CD4-positive, CD25-positive, alpha-beta regulatory T cell (primary cell): ENCODE data around the gene ADGB. TPM values are rescaled to one million over a fixed set of nuclear protein-coding genes. Genes with fewer than 3 reads are reported as not detected.
"Not testable (repeated sequence)": the region's sequence is repeated elsewhere in the genome, so short reads cannot be mapped to it uniquely, and the experiment has no call there.

Source experiments
- ATAC-seq, 2 donors: fragments of 150-1000 bp; cut with Tn5 transposase; one replicate each; pipeline ENCODE4 v1.10.0; 2021; ENCODE audit warnings: low read depth in 2 of 2, moderate number of reproducible peaks in 2 of 2, moderate library complexity in 1 of 2
- DNase-seq, 3 donors: peaks; one replicate each; pipeline versions ENCODE4 v3.0.0 to v3.0.0-alpha.2; 2012 to 2022; ENCODE audit warnings: mixed read lengths in 1 of 3
- H3K27ac ChIP-seq: one replicate; pipeline ENCODE4 v1.7.0; 2013; ENCODE audit warnings: mild to moderate bottlenecking, low read length; ENCODE audit not compliant: insufficient read depth, poor library complexity, severe bottlenecking
- H3K27me3 ChIP-seq: one replicate; pipeline ENCODE4 v1.7.0; 2013; ENCODE audit warnings: low read length; ENCODE audit not compliant: control insufficient read depth, insufficient read depth
- H3K36me3 ChIP-seq: one replicate; pipeline ENCODE4 v1.7.0; 2013; ENCODE audit warnings: mild to moderate bottlenecking, low read length, moderate library complexity; ENCODE audit not compliant: control insufficient read depth, insufficient read depth
- H3K4me1 ChIP-seq: 2 replicates; pipeline ENCODE4 v1.7.0; 2013; ENCODE audit warnings: mild to moderate bottlenecking, low read length; ENCODE audit not compliant: insufficient read depth, control insufficient read depth, poor library complexity, severe bottlenecking
- H3K4me3 ChIP-seq: one replicate; pipeline ENCODE4 v1.7.0; 2013; ENCODE audit warnings: low read depth, mild to moderate bottlenecking, low read length, moderate library complexity
- H3K9me3 ChIP-seq, 2 experiments: 1 replicate in 1 of 2; 2 replicates in 1 of 2; pipeline ENCODE4 v1.7.0; 2013; ENCODE audit warnings: low read length in 2 of 2, mild to moderate bottlenecking in 1 of 2, moderate library complexity in 1 of 2; ENCODE audit not compliant: control insufficient read depth in 2 of 2
- H3K27ac Mint-ChIP-seq, 3 donors: one replicate each; pipeline ENCODE4 v1.8.0; 2020 to 2022; ENCODE audit warnings: mild to moderate bottlenecking in 3 of 3, mixed read lengths in 3 of 3, moderate library complexity in 2 of 3
- H3K27me3 Mint-ChIP-seq: one replicate; pipeline ENCODE4 v1.8.0; 2022; ENCODE audit warnings: mild to moderate bottlenecking, mixed read lengths
- H3K36me3 Mint-ChIP-seq: one replicate; pipeline ENCODE4 v1.8.0; 2020; ENCODE audit warnings: mixed read lengths
- H3K4me1 Mint-ChIP-seq, 4 donors: one replicate each; pipeline ENCODE4 v1.8.0; 2020 to 2022; ENCODE audit warnings: mixed read lengths in 4 of 4, mild to moderate bottlenecking in 1 of 4
- H3K4me3 Mint-ChIP-seq, 4 donors: one replicate each; pipeline ENCODE4 v1.8.0; 2020 to 2022; ENCODE audit warnings: mild to moderate bottlenecking in 4 of 4, mixed read lengths in 4 of 4, moderate library complexity in 3 of 4
- H3K9me3 Mint-ChIP-seq, 7 donors: one replicate each; pipeline ENCODE4 v1.8.0; 2020 to 2022; ENCODE audit warnings: mixed read lengths in 7 of 7, mild to moderate bottlenecking in 3 of 7, moderate library complexity in 2 of 7
- polyA plus RNA-seq, 4 donors: library from polyadenylated mRNA; unstranded; fragments of 300-500 nt; fragmentation: Illumina TruSeq; gene quantifications; one replicate each; pipeline ENCODE4 v1.2.3, GENCODE V29; 2021
- total RNA-seq: library from RNA; stranded (reverse); gene quantifications from one replicate; pipeline ENCODE4 v1.2.3, GENCODE V29; 2022

ADGB gene
- not detected for total RNA-seq
- not detected for polyA plus RNA-seq

- Mint-ChIP-seq H3K27ac (no peak within 1 kb of the TSS), H3K9me3 (peaks cover 0 to 3% (median 0%) of the 10 kb centered on the region in 7 donors), H3K4me3 (no peak within 1 kb of the TSS), H3K27me3 (peaks cover 8% of the 10 kb centered on the region), H3K36me3 (no peaks in the 10 kb centered on the region), H3K4me1 (peaks cover 0 to 5% (median 1%) of the 10 kb centered on the region in 4 donors)
- Histone ChIP-seq H3K4me1 (no peaks in the 10 kb centered on the region), H3K36me3 (no peaks in the 10 kb centered on the region), H3K4me3 (no peak within 1 kb of the TSS), H3K27ac (no peak within 1 kb of the TSS), H3K27me3 (no peaks in the 10 kb centered on the region), H3K9me3 (no peaks in the 10 kb centered on the region)
- ATAC-seq, result no peak
- DNase-seq, result no peak
These were observed at the start of gene ADGB for GRCh38 chr6:146598772-146599405. ADGB (plus strand) TSS chr6:146598972; CDS start chr6:146599041, 69 bp downstream.

GRCh38 chr6:146550911-146551310 lies 47.9 kb upstream of the ADGB start:
- DNase-seq (no peak), ATAC-seq (no peak)
- no peaks in the 10 kb centered on the region for H3K36me3 Mint-ChIP-seq
- no peak overlapping the region for H3K4me3 Mint-ChIP-seq
- H3K27me3 Mint-ChIP-seq, result peaks cover 2% of the 10 kb centered on the region
- H3K9me3 Mint-ChIP-seq, result no peaks in the 10 kb centered on the region
- Histone ChIP-seq H3K4me1 (no peaks in the 10 kb centered on the region), H3K4me3 (no peak overlapping the region), H3K27ac (no peak overlapping the region), H3K36me3 (no peaks in the 10 kb centered on the region), H3K9me3 (no peaks in the 10 kb centered on the region), H3K27me3 (no peaks in the 10 kb centered on the region)
- H3K27ac Mint-ChIP-seq, result no peak overlapping the region
- H3K4me1 Mint-ChIP-seq, result no peaks in the 10 kb centered on the region

- H3K4me1 Mint-ChIP-seq, result no peaks in the 10 kb centered on the region
These were observed 47.2 kb upstream of the ADGB start for GRCh38 chr6:146551545-146551944.

GRCh38 chr6:146553377-146554135 lies 45.2 kb upstream of the ADGB start:
- H3K4me1 ChIP-seq, result no peaks in the 10 kb centered on the region
- ATAC-seq (no peak), DNase-seq (no peak)
- H3K36me3 Mint-ChIP-seq, result no peaks in the 10 kb centered on the region
- no peak overlapping the region for H3K4me3 Mint-ChIP-seq
- H3K27ac Mint-ChIP-seq, result no peak overlapping the region
- H3K27ac ChIP-seq, result no peak overlapping the region
- H3K27me3 ChIP-seq, result no peaks in the 10 kb centered on the region
- no peaks in the 10 kb centered on the region for H3K9me3 Mint-ChIP-seq
- H3K27me3 Mint-ChIP-seq, result no peaks in the 10 kb centered on the region
- no peak overlapping the region for H3K4me3 ChIP-seq
- no peaks in the 10 kb centered on the region for H3K4me1 Mint-ChIP-seq
- no peaks in the 10 kb centered on the region for H3K36me3 ChIP-seq
- H3K9me3 ChIP-seq, result no peaks in the 10 kb centered on the region

More at GRCh38 chr6:146551545-146551944, 47.2 kb upstream of the ADGB start:
- Mint-ChIP-seq H3K36me3 (no peaks in the 10 kb centered on the region), H3K4me3 (no peak overlapping the region), H3K27ac (no peak overlapping the region), H3K9me3 (no peaks in the 10 kb centered on the region), H3K27me3 (no peaks in the 10 kb centered on the region)
- Histone ChIP-seq H3K4me1 (no peaks in the 10 kb centered on the region), H3K4me3 (no peak overlapping the region), H3K27ac (no peak overlapping the region), H3K27me3 (no peaks in the 10 kb centered on the region), H3K9me3 (no peaks in the 10 kb centered on the region), H3K36me3 (no peaks in the 10 kb centered on the region)
- ATAC-seq, result no peak
- DNase-seq, result no peak

GRCh38 chr6:146560607-146561006 lies 38.2 kb upstream of the ADGB start:
- ATAC-seq (no peak), DNase-seq (no peak)
- Histone ChIP-seq H3K36me3 (no peaks in the 10 kb centered on the region), H3K9me3 (no peaks in the 10 kb centered on the region), H3K4me1 (no peaks in the 10 kb centered on the region), H3K4me3 (no peak overlapping the region), H3K27ac (no peak overlapping the region), H3K27me3 (no peaks in the 10 kb centered on the region)
- Mint-ChIP-seq H3K27ac (no peak overlapping the region), H3K4me1 (no peaks in the 10 kb centered on the region), H3K9me3 (peaks cover 0 to under 1% (median 0%) of the 10 kb centered on the region in 7 donors), H3K36me3 (no peaks in the 10 kb centered on the region), H3K27me3 (no peaks in the 10 kb centered on the region), H3K4me3 (no peak overlapping the region)

- H3K4me1 Mint-ChIP-seq, H3K9me3 Mint-ChIP-seq, H3K4me1 ChIP-seq, H3K4me3 Mint-ChIP-seq, H3K27ac ChIP-seq, H3K36me3 ChIP-seq, H3K36me3 Mint-ChIP-seq, H3K4me3 ChIP-seq, DNase-seq, H3K27me3 Mint-ChIP-seq, H3K9me3 ChIP-seq, ATAC-seq, H3K27ac Mint-ChIP-seq, H3K27me3 ChIP-seq: not testable (repeated sequence)
These were observed 32.1 kb upstream of the ADGB start for GRCh38 chr6:146566661-146567060.

GRCh38 chr6:146568619-146569018 lies 30.2 kb upstream of the ADGB start:
- H3K9me3 Mint-ChIP-seq, result peaks cover 0 to 12% (median 7%) of the 10 kb centered on the region in 7 donors
- H3K27ac Mint-ChIP-seq, H3K4me1 Mint-ChIP-seq, H3K36me3 ChIP-seq, H3K36me3 Mint-ChIP-seq, H3K9me3 ChIP-seq, H3K4me3 Mint-ChIP-seq, H3K4me1 ChIP-seq, H3K27ac ChIP-seq, DNase-seq, ATAC-seq, H3K27me3 ChIP-seq, H3K27me3 Mint-ChIP-seq, H3K4me3 ChIP-seq: not testable (repeated sequence)

GRCh38 chr6:146574211-146574610 lies 24.6 kb upstream of the ADGB start:
- Histone ChIP-seq H3K4me1 (no peaks in the 10 kb centered on the region), H3K27ac (no peak overlapping the region), H3K27me3 (no peaks in the 10 kb centered on the region), H3K4me3 (no peak overlapping the region), H3K36me3 (no peaks in the 10 kb centered on the region), H3K9me3 (no peaks in the 10 kb centered on the region)
- ATAC-seq (no peak), DNase-seq (no peak)
- no peaks in the 10 kb centered on the region for H3K4me1 Mint-ChIP-seq
- no peaks in the 10 kb centered on the region for H3K27me3 Mint-ChIP-seq
- no peaks in the 10 kb centered on the region for H3K36me3 Mint-ChIP-seq
- peaks cover 0 to 14% (median 8%) of the 10 kb centered on the region in 7 donors for H3K9me3 Mint-ChIP-seq
- H3K27ac Mint-ChIP-seq, result no peak overlapping the region
- H3K4me3 Mint-ChIP-seq, result no peak overlapping the region
